HepG2 (cell line): ENCODE results near the gene EML2. TPM values are rescaled to one million over a fixed set of nuclear protein-coding genes. Genes with fewer than 3 reads are reported as not detected.

Experiments
- ELF1 ChIP-seq: sonication (generic); formaldehyde crosslinking; IDR thresholded peaks from 2 replicates; pipeline ENCODE4 v1.4.0; 2020; ENCODE audit warnings: missing genetic modification reagents
- HNRNPLL ChIP-seq: fragments of 200-400 bp; formaldehyde crosslinking; IDR thresholded peaks from 2 replicates; pipeline ENCODE4 v1.6.1; 2017; ENCODE audit warnings: mild to moderate bottlenecking, low read depth, low read length; ENCODE audit not compliant: poor library complexity, severe bottlenecking
- JUNB ChIP-seq: sonication (generic); formaldehyde crosslinking; IDR thresholded peaks from 2 replicates; pipeline ENCODE4 v1.8.0; 2022; ENCODE audit warnings: missing genetic modification reagents, mild to moderate bottlenecking, borderline replicate concordance
- TBX3 ChIP-seq: fragments of 450-650 bp; IDR thresholded peaks from 2 replicates; pipeline ENCODE4 v1.6.1; 2017; ENCODE audit warnings: antibody characterized with exemption, mild to moderate bottlenecking, inconsistent platforms, borderline replicate concordance
- ZNF180 ChIP-seq: sonication (generic); formaldehyde crosslinking; IDR thresholded peaks from 2 replicates; pipeline ENCODE4 v1.4.0; 2020; ENCODE audit warnings: low read depth, missing genetic modification reagents, borderline replicate concordance
- ZNF432 ChIP-seq: sonication (generic); formaldehyde crosslinking; IDR thresholded peaks from 2 replicates; pipeline ENCODE4 v1.5.0; 2020; ENCODE audit warnings: missing genetic modification reagents, mild to moderate bottlenecking, borderline replicate concordance
- ZNF879 ChIP-seq: sonication (generic); formaldehyde crosslinking; IDR thresholded peaks from 2 replicates; pipeline ENCODE4 v1.8.1; 2023; ENCODE audit warnings: missing genetic modification reagents
- ZSCAN12 ChIP-seq: sonication (generic); formaldehyde crosslinking; IDR thresholded peaks from 2 replicates; pipeline ENCODE4 v1.9.0; 2021; ENCODE audit warnings: mild to moderate bottlenecking, missing genetic modification reagents
- polyA plus RNA-seq, 8 experiments: library from polyadenylated mRNA; depleted of rRNA in 3 of 8; stranded (reverse) in 7 of 8; unstranded in 1 of 8; fragments of >200 nt; fragmentation: Illumina TruSeq in 4 of 8; extraction: Trizol in 4 of 8; gene quantifications; 2 replicates each; pipeline versions ENCODE4 v1.2.1 to v1.2.3, GENCODE V29; 2011 to 2016; ENCODE audit warnings: low read depth in 4 of 8, missing spikeins in 1 of 8, mixed read lengths in 1 of 8; ENCODE audit not compliant: insufficient read depth in 1 of 8
- total RNA-seq, 5 experiments: library from RNA; depleted of rRNA; stranded (reverse); fragments of >200 nt; fragmentation: Illumina TruSeq; extraction: Trizol; gene quantifications; 2 replicates each; pipeline ENCODE4 v1.2.3, GENCODE V29; 2016; ENCODE audit warnings: low read depth in 1 of 5
- TF ChIP-seq, protein P1 (sequence below): sonication (generic); formaldehyde crosslinking; IDR thresholded peaks from 2 replicates; pipeline ENCODE4 v1.5.1; 2020; ENCODE audit warnings: mild to moderate bottlenecking, missing genetic modification reagents, moderate library complexity
- TF ChIP-seq, protein P2 (sequence below): sonication (generic); formaldehyde crosslinking; IDR thresholded peaks from 2 replicates; pipeline ENCODE4 v1.9.0; 2021; ENCODE audit warnings: missing genetic modification reagents, borderline replicate concordance
- TF ChIP-seq, protein P3 (sequence below): sonication (generic); formaldehyde crosslinking; IDR thresholded peaks from 2 replicates; pipeline ENCODE4 v1.4.0; 2020; ENCODE audit warnings: mild to moderate bottlenecking, missing genetic modification reagents
- TF ChIP-seq, protein P4 (sequence below): sonication (generic); formaldehyde crosslinking; IDR thresholded peaks from 2 replicates; pipeline ENCODE4 v1.4.0; 2020; ENCODE audit warnings: low read depth, missing genetic modification reagents
- TF ChIP-seq, protein P5 (sequence below): fragments of 450-650 bp; IDR thresholded peaks from 2 replicates; pipeline ENCODE4 v1.6.1; 2017
- TF ChIP-seq, protein P6 (sequence below): sonication (generic); formaldehyde crosslinking; IDR thresholded peaks from 2 replicates; pipeline ENCODE4 v1.4.0; 2020; ENCODE audit warnings: missing genetic modification reagents, borderline replicate concordance

The EML2 gene
- total and polyA plus RNA-seq, 2 of the 13 experiments (the other 11 are each of a cell fraction or from before 2014, with no cell fraction given), result 7.3 to 12.9 TPM

DNA sequence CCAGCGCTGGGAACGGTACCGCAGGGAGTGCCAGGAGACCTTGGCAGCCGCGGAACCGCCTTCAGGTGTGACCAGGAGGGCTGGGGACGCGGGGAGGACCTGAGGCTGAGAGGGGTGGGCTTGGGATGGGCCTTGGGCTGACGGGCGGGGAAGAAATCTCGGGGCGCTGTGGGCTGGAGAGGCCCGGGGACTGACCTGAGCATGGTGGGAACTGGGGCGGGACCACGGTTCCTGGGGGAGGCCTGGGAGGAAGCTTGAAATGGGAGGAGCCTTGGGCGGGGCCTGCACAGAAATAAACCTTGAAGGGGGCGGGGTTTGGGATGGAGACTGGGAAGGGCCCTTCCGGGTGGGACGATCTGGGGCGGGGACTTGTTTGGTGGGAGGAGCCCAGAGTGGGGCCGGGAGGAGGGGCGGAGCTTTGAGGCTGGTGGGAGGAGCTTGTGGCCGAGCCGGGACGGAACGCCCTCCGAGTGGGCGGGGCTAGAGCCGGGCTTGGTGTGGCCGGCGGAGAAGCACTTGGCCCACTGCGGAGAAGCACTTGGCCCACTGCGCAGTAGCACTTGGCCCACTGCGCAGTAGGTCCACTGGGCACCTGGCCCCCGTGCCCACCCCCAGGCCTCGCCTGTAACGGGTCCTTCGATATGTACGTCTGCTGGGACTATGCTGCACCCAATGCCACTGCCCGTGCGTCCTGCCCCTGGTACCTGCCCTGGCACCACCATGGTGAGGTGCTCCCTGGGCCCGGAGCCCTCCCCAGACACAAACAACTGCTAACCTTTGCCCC lies 31.7 kb upstream of the EML2 start (continued):
- TF ChIP-seq, protein P1, sequence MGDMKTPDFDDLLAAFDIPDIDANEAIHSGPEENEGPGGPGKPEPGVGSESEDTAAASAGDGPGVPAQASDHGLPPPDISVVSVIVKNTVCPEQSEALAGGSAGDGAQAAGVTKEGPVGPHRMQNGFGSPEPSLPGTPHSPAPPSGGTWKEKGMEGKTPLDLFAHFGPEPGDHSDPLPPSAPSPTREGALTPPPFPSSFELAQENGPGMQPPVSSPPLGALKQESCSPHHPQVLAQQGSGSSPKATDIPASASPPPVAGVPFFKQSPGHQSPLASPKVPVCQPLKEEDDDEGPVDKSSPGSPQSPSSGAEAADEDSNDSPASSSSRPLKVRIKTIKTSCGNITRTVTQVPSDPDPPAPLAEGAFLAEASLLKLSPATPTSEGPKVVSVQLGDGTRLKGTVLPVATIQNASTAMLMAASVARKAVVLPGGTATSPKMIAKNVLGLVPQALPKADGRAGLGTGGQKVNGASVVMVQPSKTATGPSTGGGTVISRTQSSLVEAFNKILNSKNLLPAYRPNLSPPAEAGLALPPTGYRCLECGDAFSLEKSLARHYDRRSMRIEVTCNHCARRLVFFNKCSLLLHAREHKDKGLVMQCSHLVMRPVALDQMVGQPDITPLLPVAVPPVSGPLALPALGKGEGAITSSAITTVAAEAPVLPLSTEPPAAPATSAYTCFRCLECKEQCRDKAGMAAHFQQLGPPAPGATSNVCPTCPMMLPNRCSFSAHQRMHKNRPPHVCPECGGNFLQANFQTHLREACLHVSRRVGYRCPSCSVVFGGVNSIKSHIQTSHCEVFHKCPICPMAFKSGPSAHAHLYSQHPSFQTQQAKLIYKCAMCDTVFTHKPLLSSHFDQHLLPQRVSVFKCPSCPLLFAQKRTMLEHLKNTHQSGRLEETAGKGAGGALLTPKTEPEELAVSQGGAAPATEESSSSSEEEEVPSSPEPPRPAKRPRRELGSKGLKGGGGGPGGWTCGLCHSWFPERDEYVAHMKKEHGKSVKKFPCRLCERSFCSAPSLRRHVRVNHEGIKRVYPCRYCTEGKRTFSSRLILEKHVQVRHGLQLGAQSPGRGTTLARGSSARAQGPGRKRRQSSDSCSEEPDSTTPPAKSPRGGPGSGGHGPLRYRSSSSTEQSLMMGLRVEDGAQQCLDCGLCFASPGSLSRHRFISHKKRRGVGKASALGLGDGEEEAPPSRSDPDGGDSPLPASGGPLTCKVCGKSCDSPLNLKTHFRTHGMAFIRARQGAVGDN (CRISPR knock-in tag), result peak; percentile 34
- TF ChIP-seq ZNF180 (CRISPR knock-in tag), result no peak
- no peak for TF ChIP-seq ZSCAN12 (CRISPR knock-in tag)
- no peak for TF ChIP-seq JUNB (CRISPR knock-in tag)
- TF ChIP-seq, protein P2, sequence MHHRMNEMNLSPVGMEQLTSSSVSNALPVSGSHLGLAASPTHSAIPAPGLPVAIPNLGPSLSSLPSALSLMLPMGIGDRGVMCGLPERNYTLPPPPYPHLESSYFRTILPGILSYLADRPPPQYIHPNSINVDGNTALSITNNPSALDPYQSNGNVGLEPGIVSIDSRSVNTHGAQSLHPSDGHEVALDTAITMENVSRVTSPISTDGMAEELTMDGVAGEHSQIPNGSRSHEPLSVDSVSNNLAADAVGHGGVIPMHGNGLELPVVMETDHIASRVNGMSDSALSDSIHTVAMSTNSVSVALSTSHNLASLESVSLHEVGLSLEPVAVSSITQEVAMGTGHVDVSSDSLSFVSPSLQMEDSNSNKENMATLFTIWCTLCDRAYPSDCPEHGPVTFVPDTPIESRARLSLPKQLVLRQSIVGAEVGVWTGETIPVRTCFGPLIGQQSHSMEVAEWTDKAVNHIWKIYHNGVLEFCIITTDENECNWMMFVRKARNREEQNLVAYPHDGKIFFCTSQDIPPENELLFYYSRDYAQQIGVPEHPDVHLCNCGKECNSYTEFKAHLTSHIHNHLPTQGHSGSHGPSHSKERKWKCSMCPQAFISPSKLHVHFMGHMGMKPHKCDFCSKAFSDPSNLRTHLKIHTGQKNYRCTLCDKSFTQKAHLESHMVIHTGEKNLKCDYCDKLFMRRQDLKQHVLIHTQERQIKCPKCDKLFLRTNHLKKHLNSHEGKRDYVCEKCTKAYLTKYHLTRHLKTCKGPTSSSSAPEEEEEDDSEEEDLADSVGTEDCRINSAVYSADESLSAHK (CRISPR knock-in tag), result no peak
- TF ChIP-seq ZNF432 (CRISPR knock-in tag), result no peak
- TF ChIP-seq, protein P3, sequence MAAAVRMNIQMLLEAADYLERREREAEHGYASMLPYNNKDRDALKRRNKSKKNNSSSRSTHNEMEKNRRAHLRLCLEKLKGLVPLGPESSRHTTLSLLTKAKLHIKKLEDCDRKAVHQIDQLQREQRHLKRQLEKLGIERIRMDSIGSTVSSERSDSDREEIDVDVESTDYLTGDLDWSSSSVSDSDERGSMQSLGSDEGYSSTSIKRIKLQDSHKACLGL (CRISPR knock-in tag), result 0 out of 2 replicates have a peak, but pooled peaks have one; percentile 18
- TF ChIP-seq TBX3, result no peak
- TF ChIP-seq, protein P4, sequence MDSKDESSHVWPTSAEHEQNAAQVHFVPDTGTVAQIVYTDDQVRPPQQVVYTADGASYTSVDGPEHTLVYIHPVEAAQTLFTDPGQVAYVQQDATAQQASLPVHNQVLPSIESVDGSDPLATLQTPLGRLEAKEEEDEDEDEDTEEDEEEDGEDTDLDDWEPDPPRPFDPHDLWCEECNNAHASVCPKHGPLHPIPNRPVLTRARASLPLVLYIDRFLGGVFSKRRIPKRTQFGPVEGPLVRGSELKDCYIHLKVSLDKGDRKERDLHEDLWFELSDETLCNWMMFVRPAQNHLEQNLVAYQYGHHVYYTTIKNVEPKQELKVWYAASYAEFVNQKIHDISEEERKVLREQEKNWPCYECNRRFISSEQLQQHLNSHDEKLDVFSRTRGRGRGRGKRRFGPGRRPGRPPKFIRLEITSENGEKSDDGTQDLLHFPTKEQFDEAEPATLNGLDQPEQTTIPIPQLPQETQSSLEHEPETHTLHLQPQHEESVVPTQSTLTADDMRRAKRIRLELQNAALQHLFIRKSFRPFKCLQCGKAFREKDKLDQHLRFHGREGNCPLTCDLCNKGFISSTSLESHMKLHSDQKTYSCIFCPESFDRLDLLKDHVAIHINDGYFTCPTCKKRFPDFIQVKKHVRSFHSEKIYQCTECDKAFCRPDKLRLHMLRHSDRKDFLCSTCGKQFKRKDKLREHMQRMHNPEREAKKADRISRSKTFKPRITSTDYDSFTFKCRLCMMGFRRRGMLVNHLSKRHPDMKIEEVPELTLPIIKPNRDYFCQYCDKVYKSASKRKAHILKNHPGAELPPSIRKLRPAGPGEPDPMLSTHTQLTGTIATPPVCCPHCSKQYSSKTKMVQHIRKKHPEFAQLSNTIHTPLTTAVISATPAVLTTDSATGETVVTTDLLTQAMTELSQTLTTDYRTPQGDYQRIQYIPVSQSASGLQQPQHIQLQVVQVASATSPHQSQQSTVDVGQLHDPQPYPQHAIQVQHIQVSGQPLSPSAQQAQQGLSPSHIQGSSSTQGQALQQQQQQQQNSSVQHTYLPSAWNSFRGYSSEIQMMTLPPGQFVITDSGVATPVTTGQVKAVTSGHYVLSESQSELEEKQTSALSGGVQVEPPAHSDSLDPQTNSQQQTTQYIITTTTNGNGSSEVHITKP (CRISPR knock-in tag), result no peak
- TF ChIP-seq ZNF879 (CRISPR knock-in tag), result no peak
- TF ChIP-seq HNRNPLL, result no peak
- peak; percentile 64; the same call in 1 of the 2 replicates for TF ChIP-seq ELF1 (CRISPR knock-in tag)
- TF ChIP-seq, protein P5, sequence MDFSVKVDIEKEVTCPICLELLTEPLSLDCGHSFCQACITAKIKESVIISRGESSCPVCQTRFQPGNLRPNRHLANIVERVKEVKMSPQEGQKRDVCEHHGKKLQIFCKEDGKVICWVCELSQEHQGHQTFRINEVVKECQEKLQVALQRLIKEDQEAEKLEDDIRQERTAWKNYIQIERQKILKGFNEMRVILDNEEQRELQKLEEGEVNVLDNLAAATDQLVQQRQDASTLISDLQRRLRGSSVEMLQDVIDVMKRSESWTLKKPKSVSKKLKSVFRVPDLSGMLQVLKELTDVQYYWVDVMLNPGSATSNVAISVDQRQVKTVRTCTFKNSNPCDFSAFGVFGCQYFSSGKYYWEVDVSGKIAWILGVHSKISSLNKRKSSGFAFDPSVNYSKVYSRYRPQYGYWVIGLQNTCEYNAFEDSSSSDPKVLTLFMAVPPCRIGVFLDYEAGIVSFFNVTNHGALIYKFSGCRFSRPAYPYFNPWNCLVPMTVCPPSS, result no peak
- TF ChIP-seq, protein P6, sequence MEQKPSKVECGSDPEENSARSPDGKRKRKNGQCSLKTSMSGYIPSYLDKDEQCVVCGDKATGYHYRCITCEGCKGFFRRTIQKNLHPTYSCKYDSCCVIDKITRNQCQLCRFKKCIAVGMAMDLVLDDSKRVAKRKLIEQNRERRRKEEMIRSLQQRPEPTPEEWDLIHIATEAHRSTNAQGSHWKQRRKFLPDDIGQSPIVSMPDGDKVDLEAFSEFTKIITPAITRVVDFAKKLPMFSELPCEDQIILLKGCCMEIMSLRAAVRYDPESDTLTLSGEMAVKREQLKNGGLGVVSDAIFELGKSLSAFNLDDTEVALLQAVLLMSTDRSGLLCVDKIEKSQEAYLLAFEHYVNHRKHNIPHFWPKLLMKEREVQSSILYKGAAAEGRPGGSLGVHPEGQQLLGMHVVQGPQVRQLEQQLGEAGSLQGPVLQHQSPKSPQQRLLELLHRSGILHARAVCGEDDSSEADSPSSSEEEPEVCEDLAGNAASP, result no peak
